ENCODE data around the gene MICALL2. TPM values are rescaled to one million over a fixed set of nuclear protein-coding genes. Genes with fewer than 3 reads are reported as not detected.

MICALL2 gene
- total and polyA plus RNA-seq, 4 donors, result 2.9 to 16.3 (median 7.6) TPM

DNA sequence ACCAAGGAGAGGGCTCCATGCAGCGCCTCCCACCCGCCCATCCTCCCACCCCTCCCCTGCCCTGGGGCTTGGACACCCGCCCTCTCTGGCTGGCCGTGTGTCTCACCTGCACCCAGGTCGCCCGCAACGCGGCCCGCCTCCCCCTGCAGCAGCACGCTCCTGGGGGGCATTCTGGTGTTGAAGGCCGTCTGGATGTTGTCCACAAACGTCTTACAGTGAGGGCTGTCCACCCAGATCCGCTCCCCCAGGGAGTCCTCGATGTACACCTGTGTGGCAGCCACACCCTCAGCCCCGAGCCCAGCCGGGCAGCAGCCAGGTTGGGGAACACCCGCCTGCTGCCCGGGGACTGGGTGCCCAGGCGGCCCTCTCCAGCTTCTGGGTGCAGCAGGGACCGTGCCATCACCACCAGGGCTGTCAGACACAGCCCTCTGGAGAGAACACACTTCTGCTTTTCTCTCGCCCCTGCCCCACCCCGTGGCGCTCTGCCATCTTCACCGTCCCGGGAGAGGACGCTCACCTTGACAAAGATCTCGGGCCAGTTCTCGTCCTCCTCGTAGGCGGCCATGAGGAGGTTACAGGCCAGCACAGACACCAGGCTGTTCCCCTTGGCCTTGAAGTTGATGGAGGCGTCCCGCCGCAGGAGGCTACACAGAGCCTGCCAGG, 40.2 kb upstream of the MICALL2 start:
- no peaks in the 10 kb centered on the region for H3K27me3 ChIP-seq (ENCODE audit: control insufficient read depth in 4 of 4, insufficient read depth in 4 of 4, low read length in 3 of 4)
- 95% methylated on average over 33 of the region's 33 CpGs for WGBS
- no peak overlapping the region for H3K27ac ChIP-seq (ENCODE audit: low read depth in 1 of 2, low read length in 2 of 2)
- H3K36me3 ChIP-seq (ENCODE audit: control insufficient read depth in 4 of 4, insufficient read depth in 3 of 4, low read depth in 1 of 4, low read length in 3 of 4), result peaks cover 11 to 59% (median 12%) of the 10 kb centered on the region in 4 donors
- H3K4me3 ChIP-seq (ENCODE audit: low read depth in 1 of 3, low read length in 3 of 3), result no peak overlapping the region
- no peak for TF ChIP-seq NR2F2 (IDR thresholded peaks at IDR 0.05)
- no peak for TF ChIP-seq YY1 (IDR thresholded peaks at IDR 0.05)
- TF ChIP-seq RXRA (IDR thresholded peaks at IDR 0.05), result no peak
- TF ChIP-seq TAF1 (conservative IDR thresholded peaks at IDR 0.05), result no peak
- TF ChIP-seq RAD21 (IDR thresholded peaks at IDR 0.05), result no peak
- TF ChIP-seq EGR1 (IDR thresholded peaks at IDR 0.05; ENCODE audit: low read depth in 2 of 2), result no peak
- no peak for TF ChIP-seq REST (IDR thresholded peaks at IDR 0.05)
- TF ChIP-seq, protein P1, sequence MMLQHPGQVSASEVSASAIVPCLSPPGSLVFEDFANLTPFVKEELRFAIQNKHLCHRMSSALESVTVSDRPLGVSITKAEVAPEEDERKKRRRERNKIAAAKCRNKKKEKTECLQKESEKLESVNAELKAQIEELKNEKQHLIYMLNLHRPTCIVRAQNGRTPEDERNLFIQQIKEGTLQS (IDR thresholded peaks at IDR 0.05), result no peak
- TF ChIP-seq, protein P2, sequence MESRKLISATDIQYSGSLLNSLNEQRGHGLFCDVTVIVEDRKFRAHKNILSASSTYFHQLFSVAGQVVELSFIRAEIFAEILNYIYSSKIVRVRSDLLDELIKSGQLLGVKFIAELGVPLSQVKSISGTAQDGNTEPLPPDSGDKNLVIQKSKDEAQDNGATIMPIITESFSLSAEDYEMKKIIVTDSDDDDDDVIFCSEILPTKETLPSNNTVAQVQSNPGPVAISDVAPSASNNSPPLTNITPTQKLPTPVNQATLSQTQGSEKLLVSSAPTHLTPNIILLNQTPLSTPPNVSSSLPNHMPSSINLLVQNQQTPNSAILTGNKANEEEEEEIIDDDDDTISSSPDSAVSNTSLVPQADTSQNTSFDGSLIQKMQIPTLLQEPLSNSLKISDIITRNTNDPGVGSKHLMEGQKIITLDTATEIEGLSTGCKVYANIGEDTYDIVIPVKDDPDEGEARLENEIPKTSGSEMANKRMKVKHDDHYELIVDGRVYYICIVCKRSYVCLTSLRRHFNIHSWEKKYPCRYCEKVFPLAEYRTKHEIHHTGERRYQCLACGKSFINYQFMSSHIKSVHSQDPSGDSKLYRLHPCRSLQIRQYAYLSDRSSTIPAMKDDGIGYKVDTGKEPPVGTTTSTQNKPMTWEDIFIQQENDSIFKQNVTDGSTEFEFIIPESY (IDR thresholded peaks at IDR 0.05), result no peak
- TF ChIP-seq MAX (IDR thresholded peaks at IDR 0.05), result no peak
- no peak for TF ChIP-seq FOXA1 (IDR thresholded peaks at IDR 0.05)
- no peak for TF ChIP-seq FOXA2 (IDR thresholded peaks at IDR 0.05)
- no peak for TF ChIP-seq HNF4A (conservative IDR thresholded peaks at IDR 0.05)
- TF ChIP-seq SP1 (IDR thresholded peaks at IDR 0.05), result no peak
- no peak for TF ChIP-seq GABPA (IDR thresholded peaks at IDR 0.05 in 1 of 2, conservative IDR thresholded peaks at IDR 0.05 in 1 of 2)
- TF ChIP-seq HNF4G (IDR thresholded peaks at IDR 0.05), result no peak
- TF ChIP-seq, protein P3, sequence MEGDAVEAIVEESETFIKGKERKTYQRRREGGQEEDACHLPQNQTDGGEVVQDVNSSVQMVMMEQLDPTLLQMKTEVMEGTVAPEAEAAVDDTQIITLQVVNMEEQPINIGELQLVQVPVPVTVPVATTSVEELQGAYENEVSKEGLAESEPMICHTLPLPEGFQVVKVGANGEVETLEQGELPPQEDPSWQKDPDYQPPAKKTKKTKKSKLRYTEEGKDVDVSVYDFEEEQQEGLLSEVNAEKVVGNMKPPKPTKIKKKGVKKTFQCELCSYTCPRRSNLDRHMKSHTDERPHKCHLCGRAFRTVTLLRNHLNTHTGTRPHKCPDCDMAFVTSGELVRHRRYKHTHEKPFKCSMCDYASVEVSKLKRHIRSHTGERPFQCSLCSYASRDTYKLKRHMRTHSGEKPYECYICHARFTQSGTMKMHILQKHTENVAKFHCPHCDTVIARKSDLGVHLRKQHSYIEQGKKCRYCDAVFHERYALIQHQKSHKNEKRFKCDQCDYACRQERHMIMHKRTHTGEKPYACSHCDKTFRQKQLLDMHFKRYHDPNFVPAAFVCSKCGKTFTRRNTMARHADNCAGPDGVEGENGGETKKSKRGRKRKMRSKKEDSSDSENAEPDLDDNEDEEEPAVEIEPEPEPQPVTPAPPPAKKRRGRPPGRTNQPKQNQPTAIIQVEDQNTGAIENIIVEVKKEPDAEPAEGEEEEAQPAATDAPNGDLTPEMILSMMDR (IDR thresholded peaks at IDR 0.05; ENCODE audit: low read depth, low read length, missing input control), result no peak
- no peak for DNase-seq (ENCODE audit: low spot score)
- no peaks in the 10 kb centered on the region for H3K9me3 ChIP-seq (ENCODE audit: control insufficient read depth in 4 of 4, low read length in 3 of 4)
- H3K9ac ChIP-seq (ENCODE audit: low read depth in 1 of 2, low read length in 2 of 2), result no peak overlapping the region
- H3K4me1 ChIP-seq (ENCODE audit: control insufficient read depth in 4 of 4, insufficient read depth in 4 of 4, low read length in 3 of 4), result peaks cover 4 to 23% (median 18%) of the 10 kb centered on the region in 4 donors

Measured in liver (tissue), 9 donors.